PFSK-1 (cell line): ENCODE results near the gene PLEKHM3.

Experiments
- FOXP2 ChIP-seq: optimal IDR thresholded peaks from 2 replicates; pipeline ENCODE3; 2011; ENCODE audit warnings: borderline replicate concordance, control low read depth, inconsistent platforms; ENCODE audit not compliant: insufficient read depth; ENCODE audit errors: extremely low read length, extremely low read depth
- POLR2AphosphoS5 ChIP-seq: IDR thresholded peaks from 2 replicates; pipeline ENCODE4 v1.6.1; 2012; ENCODE audit warnings: low read depth, mild to moderate bottlenecking, control low read depth, low read length, moderate library complexity
- REST ChIP-seq, 2 experiments: IDR thresholded peaks; 2 replicates each; pipeline versions ENCODE4 v1.6.1 to v1.8.0; 2011 to 2012; ENCODE audit warnings: low read depth in 2 of 2, low read length in 2 of 2, control low read depth in 1 of 2, inconsistent platforms in 1 of 2, mild to moderate bottlenecking in 1 of 2, moderate library complexity in 1 of 2; ENCODE audit not compliant: insufficient read depth in 1 of 2
- SIN3A ChIP-seq: IDR thresholded peaks from 2 replicates; pipeline ENCODE4 v1.6.1; 2012; ENCODE audit warnings: mild to moderate bottlenecking, low read length, moderate library complexity, borderline replicate concordance; ENCODE audit not compliant: insufficient read depth
- TAF1 ChIP-seq: IDR thresholded peaks from 2 replicates; pipeline ENCODE4 v1.6.1; 2012; ENCODE audit warnings: low read length, control low read depth, borderline replicate concordance; ENCODE audit not compliant: insufficient read depth

DNA sequence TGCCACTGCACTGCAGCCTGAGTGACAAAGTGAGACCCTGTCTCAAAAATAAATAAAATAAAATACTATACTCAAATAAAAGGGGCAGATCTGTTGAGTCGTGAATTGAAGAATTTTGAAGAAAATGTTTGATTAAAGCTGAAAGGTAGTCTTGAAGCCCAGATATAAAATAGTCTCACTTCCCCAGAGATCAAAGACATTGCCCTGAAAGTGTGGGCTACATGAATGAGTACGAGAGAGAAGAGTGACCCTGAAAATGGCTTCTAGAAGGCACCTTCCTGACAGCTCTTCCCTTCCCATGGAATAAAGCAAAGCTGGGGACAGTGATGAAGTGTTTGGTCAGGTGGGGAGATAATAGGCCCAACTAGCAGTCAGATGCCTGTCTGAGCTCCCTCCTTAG is 241.8 kb downstream of the PLEKHM3 start:
- TF ChIP-seq SIN3A = no peak
- TF ChIP-seq TAF1 = no peak
- TF ChIP-seq POLR2AphosphoS5 = no peak
- TF ChIP-seq REST (IDR thresholded peaks at IDR 0.05; ENCODE audit: insufficient read depth in 1 of 2, low read depth in 2 of 2, low read length in 2 of 2) = no peak
- TF ChIP-seq FOXP2 = no peak
